ENCODE data around the gene RRP15. TPM values are rescaled to one million over a fixed set of nuclear protein-coding genes. Genes with fewer than 3 reads are reported as not detected.

The RRP15 gene
- total and polyA plus RNA-seq, 10 donors: 2.2 to 22.7 (median 10.6) TPM

GRCh38 chr1:218323568-218324225 lies 38.6 kb downstream of the RRP15 start:
- no peaks in the 10 kb centered on the region for H3K27me3 ChIP-seq (replicated peaks in 1 of 7)
- intact Hi-C loops (cut with DNase I; ENCODE audit: low total_unique reads): no loop called here
- H3K4me3 ChIP-seq: no peak overlapping the region
- H3K9me3 ChIP-seq: no peaks in the 10 kb centered on the region
- TF ChIP-seq POLR2AphosphoS5 (IDR thresholded peaks at IDR 0.05) (peak in 1 of 3 donors; percentile 38), POLR2A (IDR thresholded peaks at IDR 0.05) (no peak), CTCF (IDR thresholded peaks at IDR 0.05 in 8 of 11, conservative IDR thresholded peaks at IDR 0.05 in 3 of 11) (no peak)
- peaks cover 0 to 65% (median 23%) of the 10 kb centered on the region in 6 donors for H3K36me3 ChIP-seq
- H3K4me1 ChIP-seq: no peaks in the 10 kb centered on the region
- WGBS, 5 donors: 94 to 98% (median 96%) methylated on average over 15 to 21 of the region's 21 CpGs
- H3K27ac ChIP-seq: no peak overlapping the region
- DNase-seq: no peak

DNA sequence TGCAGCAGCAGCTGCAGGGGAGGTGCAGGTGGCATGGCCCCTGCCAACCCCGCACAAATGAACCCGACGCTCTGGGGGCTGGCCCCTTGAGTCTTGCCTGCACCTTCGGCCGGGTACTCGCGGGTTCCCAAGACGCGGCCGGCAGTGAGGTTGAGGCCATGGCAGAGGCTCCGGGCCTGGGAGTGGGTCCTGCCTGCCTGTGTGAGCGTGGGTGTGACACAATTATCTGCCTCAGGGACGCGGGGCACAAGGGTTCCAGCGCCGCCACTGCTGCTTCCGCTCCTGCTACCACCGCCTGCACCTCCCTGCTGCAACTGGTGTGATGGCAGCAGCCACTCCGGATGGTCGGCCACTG lies 39.1 kb downstream of the RRP15 start:
- Histone ChIP-seq H3K4me3 (no peak overlapping the region), H3K36me3 (peaks cover 0 to 60% (median 22%) of the 10 kb centered on the region in 6 donors), H3K9me3 (no peaks in the 10 kb centered on the region), H3K4me1 (no peaks in the 10 kb centered on the region), H3K27ac (no peak overlapping the region), H3K27me3 (replicated peaks in 1 of 7) (no peaks in the 10 kb centered on the region)
- DNase-seq: peak; percentile 75
- intact Hi-C loops (cut with DNase I; ENCODE audit: low total_unique reads): no loop called here
- WGBS, 5 donors: 94 to 97% (median 97%) methylated on average over 16 to 20 of the region's 20 CpGs
- TF ChIP-seq CTCF (IDR thresholded peaks at IDR 0.05 in 8 of 11, conservative IDR thresholded peaks at IDR 0.05 in 3 of 11) (no peak), POLR2AphosphoS5 (IDR thresholded peaks at IDR 0.05) (no peak), POLR2A (IDR thresholded peaks at IDR 0.05) (no peak)

GRCh38 chr1:218328769-218329168 lies 43.7 kb downstream of the RRP15 start:
- H3K27ac ChIP-seq: no peak overlapping the region
- intact Hi-C loops (cut with DNase I; ENCODE audit: low total_unique reads): no loop called here
- no peaks in the 10 kb centered on the region for H3K4me1 ChIP-seq
- TF ChIP-seq POLR2A (IDR thresholded peaks at IDR 0.05) (no peak), CTCF (IDR thresholded peaks at IDR 0.05 in 8 of 11, conservative IDR thresholded peaks at IDR 0.05 in 3 of 11) (no peak), POLR2AphosphoS5 (IDR thresholded peaks at IDR 0.05) (no peak)
- 91 to 98% (median 94%) methylated on average over 3 of the region's 3 CpGs for WGBS, 5 donors
- no peak for DNase-seq
- H3K36me3 ChIP-seq: peaks cover 0 to 54% (median 14%) of the 10 kb centered on the region in 6 donors
- no peaks in the 10 kb centered on the region for H3K27me3 ChIP-seq (replicated peaks in 1 of 7)
- H3K9me3 ChIP-seq: no peaks in the 10 kb centered on the region
- H3K4me3 ChIP-seq: no peak overlapping the region

DNA sequence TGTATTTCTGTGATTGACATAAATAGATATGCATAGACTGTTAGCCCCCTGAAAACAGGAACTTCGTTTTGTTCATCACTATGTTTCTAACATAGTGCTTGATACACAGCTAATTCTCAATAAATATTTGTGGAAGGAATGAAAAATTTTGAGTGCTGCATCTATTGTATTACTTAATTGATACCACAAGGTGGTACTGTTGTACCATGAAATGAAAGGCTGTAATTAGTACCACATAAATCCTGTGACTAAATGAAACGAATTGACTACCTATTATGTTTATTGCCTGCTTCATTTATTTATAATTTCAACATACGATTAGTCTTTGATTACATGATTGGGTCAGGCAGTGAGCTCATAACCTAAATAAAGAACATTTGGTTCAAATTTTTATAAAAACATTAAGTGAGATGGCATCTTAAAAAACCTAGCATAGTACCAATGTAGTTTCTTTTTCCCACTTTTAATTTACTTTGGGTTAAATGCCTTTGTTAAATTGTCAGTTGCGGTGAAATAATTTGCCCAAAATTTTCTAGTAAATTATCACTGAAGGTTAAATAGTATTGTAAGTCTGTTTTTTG lies 45.0 kb downstream of the RRP15 start:
- Histone ChIP-seq H3K4me1 (no peaks in the 10 kb centered on the region), H3K4me3 (no peak overlapping the region), H3K27ac (no peak overlapping the region), H3K36me3 (peaks cover 0 to 45% (median 6%) of the 10 kb centered on the region in 6 donors), H3K27me3 (replicated peaks in 1 of 7) (no peaks in the 10 kb centered on the region), H3K9me3 (no peaks in the 10 kb centered on the region)
- peak; percentile 31 to 79 (median 66) for TF ChIP-seq CTCF (IDR thresholded peaks at IDR 0.05 in 8 of 11, conservative IDR thresholded peaks at IDR 0.05 in 3 of 11)
- TF ChIP-seq POLR2AphosphoS5 (IDR thresholded peaks at IDR 0.05): no peak
- DNase-seq: no peak
- 34 to 43% (median 37%) methylated on average over 4 of the region's 4 CpGs for WGBS, 5 donors
- intact Hi-C loops (cut with DNase I; ENCODE audit: low total_unique reads): loop anchor here (5.0 to 10.0 kb wide), 2 partner anchors 1085 to 1482 kb away; no protein-coding TSS in a partner anchor
